NB4 (cell line): ENCODE results near the gene IARS2.

ENCODE experiments used
- DNase-seq: peaks from one replicate; pipeline ENCODE4 v3.0.0; 2010; ENCODE audit warnings: low read depth
- H3K4me3 ChIP-seq: one replicate; pipeline ENCODE4 v1.5.1; 2011; ENCODE audit warnings: mild to moderate bottlenecking, low read depth, low read length, moderate library complexity
- CTCF ChIP-seq: IDR thresholded peaks from one replicate; pipeline ENCODE4 v1.5.1; 2012; ENCODE audit warnings: low read depth, low read length
- MAX ChIP-seq: IDR thresholded peaks from 2 replicates; pipeline ENCODE4 v1.6.1; 2011; ENCODE audit warnings: low read depth, low read length
- MYC ChIP-seq: IDR thresholded peaks from 2 replicates; pipeline ENCODE4 v1.6.1; 2011; ENCODE audit warnings: low read depth, low read length
- POLR2A ChIP-seq: IDR thresholded peaks from 2 replicates; pipeline ENCODE4 v1.6.1; 2011; ENCODE audit warnings: mild to moderate bottlenecking; ENCODE audit not compliant: insufficient read length; ENCODE audit errors: extremely low read depth

IARS2 gene

GRCh38 chr1:220129479-220130210, 35.7 kb downstream of the IARS2 start:
- TF ChIP-seq MYC (no peak), MAX (no peak), POLR2A (no peak), CTCF (no peak)
- no peak for DNase-seq
- no peak overlapping the region for H3K4me3 ChIP-seq

GRCh38 chr1:220135755-220136154, 41.8 kb downstream of the IARS2 start:
- H3K4me3 ChIP-seq, result no peak overlapping the region
- DNase-seq, result no peak
- TF ChIP-seq MYC, result no peak

GRCh38 chr1:220137019-220137786, 43.3 kb downstream of the IARS2 start:
- DNase-seq, result no peak
- no peak overlapping the region for H3K4me3 ChIP-seq
- no peak for TF ChIP-seq CTCF
- no peak for TF ChIP-seq MAX
- TF ChIP-seq POLR2A, result no peak
- TF ChIP-seq MYC, result no peak

- TF ChIP-seq MAX (no peak), MYC (no peak), CTCF (no peak), POLR2A (no peak)
- no peak for DNase-seq
- H3K4me3 ChIP-seq, result no peak overlapping the region
These were observed 46.0 kb downstream of the IARS2 start for GRCh38 chr1:220139966-220140365.

- TF ChIP-seq MYC, result no peak
- TF ChIP-seq MAX, result no peak
- no peak for TF ChIP-seq POLR2A
- no peak for TF ChIP-seq CTCF
- no peak overlapping the region for H3K4me3 ChIP-seq
These were observed 50.1 kb downstream of the IARS2 start for GRCh38 chr1:220144051-220144450.

GRCh38 chr1:220149742-220150141, 55.8 kb downstream of the IARS2 start:
- DNase-seq, result no peak
- TF ChIP-seq CTCF (no peak), POLR2A (no peak), MAX (no peak), MYC (no peak)
- no peak overlapping the region for H3K4me3 ChIP-seq

More at GRCh38 chr1:220144051-220144450, 50.1 kb downstream of the IARS2 start:
- DNase-seq, result no peak
